CD4-positive, alpha-beta memory T cell (primary cell): ENCODE measurements around the gene PTPN3. TPM values are rescaled to one million over a fixed set of nuclear protein-coding genes. Genes with fewer than 3 reads are reported as not detected.

ENCODE experiments used
- CTCF ChIA-PET: fragments of 350-600 bp; sonication (Branson Sonifier 250); formaldehyde crosslinking; loops from one replicate; lab custom pipeline; 2021; ENCODE audit warnings: inconsistent platforms; ENCODE audit not compliant: partially characterized antibody; lab: Charles Lee
- POLR2A ChIA-PET: fragments of 350-600 bp; sonication (Branson Sonifier 250); formaldehyde crosslinking; loops from one replicate; lab custom pipeline; 2021; ENCODE audit not compliant: partially characterized antibody; lab: Charles Lee
- DNase-seq, 5 donors: peaks; one replicate each; pipeline versions ENCODE4 v3.0.0 to v3.0.0-alpha.2; 2020 to 2022; ENCODE audit warnings: mixed read lengths in 1 of 5
- H3K27ac ChIP-seq: one replicate; pipeline ENCODE4 v1.7.0; 2013; ENCODE audit warnings: low read depth, low read length
- H3K27me3 ChIP-seq: 2 replicates; pipeline ENCODE4 v1.7.0; 2013; ENCODE audit warnings: mild to moderate bottlenecking, low read length, moderate library complexity; ENCODE audit not compliant: insufficient read depth
- H3K36me3 ChIP-seq: 2 replicates; pipeline ENCODE4 v1.7.0; 2013; ENCODE audit warnings: mild to moderate bottlenecking, low read length, moderate library complexity; ENCODE audit not compliant: insufficient read depth
- H3K4me1 ChIP-seq: 2 replicates; pipeline ENCODE4 v1.7.0; 2013; ENCODE audit warnings: mild to moderate bottlenecking, low read length, moderate library complexity; ENCODE audit not compliant: insufficient read depth
- H3K4me3 ChIP-seq, 2 donors: one replicate each; pipeline ENCODE4 v1.7.0; 2013; ENCODE audit warnings: low read length in 2 of 2, mild to moderate bottlenecking in 1 of 2
- H3K9me3 ChIP-seq, 2 donors: one replicate each; pipeline ENCODE4 v1.7.0; 2013; ENCODE audit warnings: low read length in 2 of 2, control low read depth in 1 of 2; ENCODE audit not compliant: control insufficient read depth in 1 of 2
- H3K27ac Mint-ChIP-seq, 7 donors: one replicate each; pipeline ENCODE4 v1.8.0; 2020 to 2021; ENCODE audit warnings: mixed read lengths in 7 of 7, mild to moderate bottlenecking in 6 of 7, inconsistent platforms in 3 of 7, moderate library complexity in 3 of 7
- H3K27me3 Mint-ChIP-seq, 2 donors: one replicate each; pipeline ENCODE4 v1.8.0; 2020 to 2021; ENCODE audit warnings: mixed read lengths in 2 of 2
- H3K36me3 Mint-ChIP-seq, 2 donors: one replicate each; pipeline ENCODE4 v1.8.0; 2020 to 2021; ENCODE audit warnings: mixed read lengths in 2 of 2, inconsistent platforms in 1 of 2, mild to moderate bottlenecking in 1 of 2
- H3K4me1 Mint-ChIP-seq, 4 donors: one replicate each; pipeline ENCODE4 v1.8.0; 2020 to 2021; ENCODE audit warnings: mixed read lengths in 4 of 4, mild to moderate bottlenecking in 1 of 4
- H3K4me3 Mint-ChIP-seq, 8 donors: one replicate each; pipeline ENCODE4 v1.8.0; 2020 to 2021; ENCODE audit warnings: mixed read lengths in 8 of 8, mild to moderate bottlenecking in 7 of 8, moderate library complexity in 6 of 8, inconsistent platforms in 3 of 8
- H3K9me3 Mint-ChIP-seq, 8 donors: one replicate each; pipeline ENCODE4 v1.8.0; 2020 to 2021; ENCODE audit warnings: mixed read lengths in 8 of 8, mild to moderate bottlenecking in 5 of 8, inconsistent platforms in 3 of 8, moderate library complexity in 1 of 8
- intact Hi-C: fragments of 100-400 bp; cut with micrococcal nuclease; formaldehyde crosslinking; loops from one replicate; pipeline ENCODE4 v1.15.1; 2023
- microRNA-seq: library from miRNA; unstranded; fragments of <30 nt; microRNA quantifications from one replicate; pipeline ENCODE4 v1.2.0, GENCODE V29; 2021; ENCODE audit warnings: borderline replicate concordance, borderline number of aligned reads, borderline microRNAs expressed, mixed read lengths
- polyA plus RNA-seq, 2 donors: library from polyadenylated mRNA; unstranded; fragments of 300-500 nt; fragmentation: Illumina TruSeq; gene quantifications; one replicate each; pipeline ENCODE4 v1.2.3, GENCODE V29; 2021
- total RNA-seq, 2 experiments: library from RNA; stranded (reverse); gene quantifications; one replicate each; pipeline ENCODE4 v1.2.3, GENCODE V29; 2021

Gene PTPN3
- total and polyA plus RNA-seq, 4 experiments from 2014 or later = not detected

- Mint-ChIP-seq H3K27ac (no peak overlapping the region), H3K27me3 (peaks cover 8 to 13% of the 10 kb centered on the region in 2 donors), H3K9me3 (peaks cover 0 to 1% (median 0%) of the 10 kb centered on the region in 8 donors), H3K4me1 (no peaks in the 10 kb centered on the region), H3K36me3 (no peaks in the 10 kb centered on the region), H3K4me3 (no peak overlapping the region)
- Histone ChIP-seq H3K27me3 (no peaks in the 10 kb centered on the region), H3K27ac (no peak overlapping the region), H3K9me3 (no peaks in the 10 kb centered on the region), H3K4me1 (no peaks in the 10 kb centered on the region), H3K4me3 (no peak overlapping the region), H3K36me3 (no peaks in the 10 kb centered on the region)
- POLR2A ChIA-PET = no interaction called here
- DNase-seq = no peak
- intact Hi-C loops = no loop called here
- CTCF ChIA-PET = no interaction called here
Observed at GRCh38 chr9:109328978-109329637, 169.0 kb downstream of the PTPN3 start.

Small RNAs within 50 kb of the gene (microRNA-seq; reads per million reads assigned to microRNA genes)
- gene MIR3927 = not detected

Other genes starting within 250 kb of the PTPN3 start
- not detected for gene EPB41L4B, start 177.2 kb downstream of the PTPN3 start, total RNA-seq
- not detected for gene EPB41L4B, start 177.2 kb downstream of the PTPN3 start, polyA plus RNA-seq